GM18870 (cell line): ENCODE measurements around the gene PIAS4.

Source experiments
- ATAC-seq: cut with Tn5 transposase; IDR thresholded peaks from one replicate; pipeline ENCODE4 v1.9.1; 2021; ENCODE audit warnings: moderate library complexity; ENCODE audit not compliant: unreplicated experiment

The PIAS4 gene

DNA sequence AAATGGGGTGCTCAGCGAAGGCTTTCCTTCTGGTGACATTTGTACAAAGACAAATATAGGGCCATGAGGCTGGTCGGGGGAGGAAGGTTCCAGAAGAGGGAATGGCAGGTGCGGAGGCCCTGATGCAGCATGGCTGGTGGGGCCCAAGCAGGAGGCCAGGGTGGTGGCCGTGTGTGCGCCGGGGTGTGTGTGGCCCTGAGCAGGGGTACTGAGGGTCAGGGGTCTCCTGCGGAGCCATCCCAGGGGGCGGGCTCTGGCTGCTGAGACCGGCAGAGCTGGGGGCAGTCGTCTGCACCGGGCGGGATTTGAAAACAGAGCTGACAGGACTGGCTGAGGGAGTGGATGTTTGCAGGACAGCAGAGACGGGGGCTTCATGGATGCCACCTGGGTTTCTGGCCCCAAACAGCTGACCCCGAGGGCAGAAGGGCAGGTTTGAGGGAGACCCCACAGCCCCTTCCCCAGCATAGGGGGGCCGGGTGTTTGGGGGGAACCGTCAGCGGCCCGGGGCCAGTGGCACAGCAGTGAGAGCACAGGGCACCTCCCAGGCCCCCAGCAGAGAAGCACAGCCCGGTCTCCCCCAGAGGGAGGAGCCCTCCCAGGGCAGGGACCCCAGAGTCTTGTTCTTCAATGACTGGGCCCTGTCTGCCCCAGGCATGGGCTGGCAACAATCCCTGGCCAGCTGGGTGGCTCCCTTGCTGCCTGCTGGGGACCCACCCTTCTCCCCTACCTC, 11.4 kb downstream of the PIAS4 start:
- no peak for ATAC-seq

DNA sequence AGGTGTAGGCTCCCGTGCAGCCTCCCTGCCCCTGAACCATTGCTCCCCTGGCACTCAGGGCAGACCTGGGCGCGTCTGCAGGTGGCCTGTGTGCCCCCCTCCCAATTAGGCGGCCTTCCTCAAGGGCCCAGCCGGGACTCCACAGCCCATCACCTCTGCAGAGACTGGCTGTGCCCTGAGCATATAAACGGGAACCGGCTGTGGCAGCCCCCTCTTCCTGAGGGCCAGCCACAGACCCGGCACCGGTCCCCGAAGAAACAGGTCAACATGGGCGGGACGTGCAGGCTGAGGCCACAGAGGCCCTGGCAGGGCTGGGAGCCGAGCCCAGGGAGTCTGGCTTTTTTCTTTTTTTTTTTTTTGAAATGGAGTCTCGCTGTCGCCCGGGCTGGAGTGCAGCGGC, 12.0 kb downstream of the PIAS4 start:
- ATAC-seq, result no peak

DNA sequence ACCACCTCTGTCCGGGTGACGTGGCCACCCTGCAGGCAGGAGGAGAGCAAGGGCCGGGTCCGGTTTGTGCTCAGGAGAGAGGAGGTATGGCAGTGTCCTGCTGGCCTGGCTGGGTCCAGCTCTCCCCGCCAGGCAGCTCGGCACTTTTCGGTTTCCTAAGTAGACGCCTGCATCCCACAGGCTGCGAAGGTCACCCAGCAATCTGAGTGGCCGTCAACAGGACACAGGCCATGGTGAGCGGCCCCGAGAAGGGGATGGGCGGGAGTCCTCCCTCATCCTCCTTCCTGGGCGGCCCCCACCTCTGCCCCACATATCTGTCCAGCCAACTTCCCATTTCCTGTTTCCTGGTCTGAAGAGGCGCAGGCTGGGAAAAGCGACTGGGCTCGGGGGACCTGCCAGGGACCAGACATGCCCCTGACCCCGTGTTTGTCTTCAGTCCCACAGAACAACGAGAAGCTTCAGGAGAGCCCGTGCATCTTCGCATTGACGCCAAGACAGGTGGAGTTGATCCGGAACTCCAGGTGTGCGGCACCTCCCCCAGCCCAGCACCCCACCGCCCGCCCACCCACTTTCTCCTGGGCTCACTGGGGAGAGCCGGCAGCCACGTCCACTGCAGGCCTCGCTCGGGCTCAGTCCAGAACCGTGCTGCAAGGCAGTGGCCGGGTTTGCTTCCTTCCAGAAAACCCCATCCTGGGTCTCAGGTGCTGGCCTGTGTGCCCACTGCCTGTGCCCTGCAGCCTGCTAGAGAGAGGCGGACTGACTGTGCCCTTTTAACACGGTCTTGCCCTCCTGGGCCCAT, 16.3 kb downstream of the PIAS4 start:
- no peak for ATAC-seq

- no peak for ATAC-seq
These were observed 17.8 kb downstream of the PIAS4 start for GRCh38 chr19:4025317-4025716.

DNA sequence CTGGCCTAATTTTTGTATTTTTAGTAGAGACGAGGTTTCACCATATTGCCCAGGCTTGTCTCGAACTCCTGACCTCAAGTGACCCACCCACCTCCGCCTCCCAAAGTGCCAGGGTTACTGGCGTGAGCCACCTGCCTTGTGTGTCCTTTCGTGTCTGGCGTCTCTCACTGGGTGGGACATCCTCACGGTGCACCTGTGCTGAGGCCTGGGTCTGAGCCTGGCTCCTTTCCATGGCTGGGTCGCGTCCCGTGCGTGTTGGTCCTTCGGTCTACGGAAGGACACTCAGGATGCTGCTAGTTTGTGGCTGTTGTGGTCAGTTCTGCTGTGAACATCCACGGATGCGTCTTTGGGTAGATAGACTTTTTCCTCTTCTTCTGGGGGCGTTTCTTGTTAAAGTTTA, 19.6 kb downstream of the PIAS4 start:
- ATAC-seq, result no peak

DNA sequence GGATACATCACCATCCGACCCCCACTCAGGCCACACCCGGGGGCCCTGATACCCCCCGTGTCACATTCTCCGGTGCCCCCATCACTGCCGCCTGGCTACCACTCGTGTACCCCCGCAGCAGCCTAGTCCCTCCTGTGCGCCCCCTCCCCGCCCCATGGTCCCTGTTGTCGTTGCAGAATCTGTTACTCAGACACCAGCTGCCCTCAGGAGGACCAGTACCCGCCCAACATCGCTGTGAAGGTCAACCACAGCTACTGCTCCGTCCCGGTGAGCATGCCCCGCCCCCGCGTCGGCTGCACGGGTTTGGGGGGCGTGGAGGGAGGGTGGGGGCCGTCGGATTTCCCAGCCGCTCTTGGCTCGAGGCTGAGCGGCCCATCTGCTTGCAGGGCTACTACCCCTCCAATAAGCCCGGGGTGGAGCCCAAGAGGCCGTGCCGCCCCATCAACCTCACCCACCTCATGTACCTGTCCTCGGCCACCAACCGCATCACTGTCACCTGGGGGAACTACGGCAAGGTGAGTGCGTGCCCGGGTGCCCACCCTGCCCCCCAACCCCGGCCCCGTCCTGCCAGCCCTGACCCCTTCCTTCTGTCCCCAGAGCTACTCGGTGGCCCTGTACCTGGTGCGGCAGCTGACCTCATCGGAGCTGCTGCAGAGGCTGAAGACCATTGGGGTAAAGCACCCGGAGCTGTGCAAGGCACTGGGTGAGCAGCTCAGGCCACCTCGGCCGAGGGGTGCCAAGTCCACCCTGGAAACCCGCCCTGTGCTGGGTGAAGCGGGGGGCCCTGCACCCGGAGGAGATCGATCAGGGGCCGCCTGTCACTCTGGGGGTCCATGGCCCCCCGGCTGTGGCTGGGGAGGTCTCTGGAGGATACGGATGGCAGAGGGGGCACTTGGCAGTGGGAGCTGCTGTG, 21.1 kb downstream of the PIAS4 start:
- no peak for ATAC-seq

- ATAC-seq, result no peak
These were observed 21.7 kb downstream of the PIAS4 start for GRCh38 chr19:4029247-4029614.

DNA sequence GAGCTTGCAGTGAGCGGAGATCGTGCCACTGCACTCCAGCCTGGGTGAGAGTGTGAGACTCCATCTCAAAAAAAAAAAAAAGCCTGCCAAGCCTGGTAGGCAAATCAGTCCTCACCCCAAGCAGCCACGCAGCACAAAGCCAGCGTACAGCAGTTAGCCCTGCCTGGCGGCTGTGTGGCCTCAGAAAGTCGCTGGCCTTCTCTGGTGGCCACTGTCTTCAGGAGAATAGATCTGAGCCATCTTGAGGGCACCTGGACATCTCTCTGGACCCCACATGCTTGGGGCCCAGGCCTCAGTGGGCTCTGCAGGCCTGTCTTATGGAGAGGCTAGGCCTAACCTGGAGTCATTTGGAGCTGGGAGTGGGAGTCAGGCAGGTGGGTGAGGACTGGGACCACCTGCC, 23.0 kb downstream of the PIAS4 start:
- no peak for ATAC-seq

GRCh38 chr19:4030981-4031380, 23.4 kb downstream of the PIAS4 start:
- no peak for ATAC-seq

- no peak for ATAC-seq
These were observed 23.9 kb downstream of the PIAS4 start for GRCh38 chr19:4031420-4031819.

- no peak for ATAC-seq
These were observed 24.9 kb downstream of the PIAS4 start for GRCh38 chr19:4032436-4032835.

DNA sequence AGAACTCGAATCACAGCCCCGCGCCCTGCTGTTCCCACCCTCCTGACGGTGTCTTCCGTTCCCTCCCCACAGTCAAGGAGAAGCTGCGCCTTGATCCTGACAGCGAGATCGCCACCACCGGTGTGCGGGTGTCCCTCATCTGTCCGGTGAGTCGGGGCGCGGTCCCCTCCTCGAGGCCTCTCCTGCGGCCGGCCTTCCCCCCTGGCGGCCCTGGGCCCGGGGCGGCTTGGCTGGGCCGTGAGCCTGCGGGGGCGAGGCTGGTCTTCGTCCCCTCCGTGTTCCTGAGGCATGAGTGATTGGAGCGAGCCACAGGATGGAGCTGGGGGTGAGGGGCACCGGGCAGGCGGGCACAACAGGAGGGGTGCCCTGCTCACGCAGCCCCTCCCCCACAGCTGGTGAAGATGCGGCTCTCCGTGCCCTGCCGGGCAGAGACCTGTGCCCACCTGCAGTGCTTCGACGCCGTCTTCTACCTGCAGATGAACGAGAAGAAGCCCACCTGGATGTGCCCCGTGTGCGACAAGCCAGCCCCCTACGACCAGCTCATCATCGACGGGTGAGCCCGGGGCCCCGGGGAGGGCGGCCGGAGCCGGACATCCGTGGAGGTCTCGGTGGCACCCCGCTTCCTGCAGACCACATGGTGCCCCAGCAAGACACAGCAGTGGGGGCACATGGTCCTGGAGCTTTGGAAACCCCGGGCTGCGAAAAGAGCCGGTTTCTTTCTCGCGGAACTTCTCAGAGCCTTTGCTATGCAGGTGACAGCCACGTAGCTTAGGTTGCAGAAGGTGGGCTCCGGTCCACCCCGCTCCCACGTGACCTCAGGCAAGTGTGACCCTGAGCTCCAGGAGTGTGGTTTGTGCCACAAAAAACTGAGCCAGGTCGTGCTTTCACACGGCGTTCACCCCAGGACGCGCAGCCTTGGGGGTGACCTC, 25.8 kb downstream of the PIAS4 start:
- ATAC-seq, result no peak

- no peak for ATAC-seq
These were observed 26.8 kb downstream of the PIAS4 start for GRCh38 chr19:4034048-4035017.

DNA sequence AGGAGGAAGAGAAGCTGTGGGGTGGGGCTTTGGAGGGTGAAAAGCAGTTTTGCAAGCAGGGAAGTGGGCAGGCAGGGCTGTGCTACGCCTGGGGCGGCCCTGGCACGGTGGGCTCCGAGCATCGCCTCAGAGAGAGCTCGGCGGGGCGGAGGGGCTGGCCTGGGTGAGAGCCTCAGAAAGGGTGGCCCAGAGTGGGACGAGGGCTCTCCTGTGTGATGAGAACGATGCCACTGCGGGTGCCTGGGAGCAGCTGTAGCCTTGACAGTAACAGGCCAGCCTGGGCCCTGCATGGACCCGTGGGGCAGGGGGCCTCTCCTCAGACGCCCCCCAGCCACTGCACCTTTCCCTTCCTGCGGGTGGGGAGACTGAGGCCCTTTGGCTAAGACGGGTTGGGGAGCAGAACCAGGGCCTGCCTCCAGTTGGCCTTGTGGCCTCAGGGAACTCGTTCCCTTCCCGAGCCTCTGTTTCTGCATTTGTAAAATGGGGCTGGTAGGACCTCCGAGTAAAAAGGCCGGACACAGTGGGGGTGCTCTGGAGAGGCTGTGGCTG, 27.6 kb downstream of the PIAS4 start:
- ATAC-seq, result no peak

DNA sequence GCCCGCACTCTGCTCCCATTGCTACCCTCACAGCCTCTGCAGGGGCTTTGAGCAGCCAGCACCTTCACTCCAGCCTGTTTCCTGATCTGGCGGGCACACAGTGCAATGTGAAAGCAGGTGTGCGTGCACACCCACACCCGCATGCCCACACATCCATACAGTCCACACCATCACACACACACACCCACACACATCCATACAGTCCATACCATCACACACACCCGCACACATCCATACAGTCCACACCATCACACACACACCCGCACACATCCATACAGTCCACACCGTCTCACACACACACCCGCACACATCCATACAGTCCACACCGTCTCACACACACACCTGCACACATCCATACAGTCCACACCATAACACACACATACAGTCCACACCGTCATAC, 28.0 kb downstream of the PIAS4 start:
- no peak for ATAC-seq

DNA sequence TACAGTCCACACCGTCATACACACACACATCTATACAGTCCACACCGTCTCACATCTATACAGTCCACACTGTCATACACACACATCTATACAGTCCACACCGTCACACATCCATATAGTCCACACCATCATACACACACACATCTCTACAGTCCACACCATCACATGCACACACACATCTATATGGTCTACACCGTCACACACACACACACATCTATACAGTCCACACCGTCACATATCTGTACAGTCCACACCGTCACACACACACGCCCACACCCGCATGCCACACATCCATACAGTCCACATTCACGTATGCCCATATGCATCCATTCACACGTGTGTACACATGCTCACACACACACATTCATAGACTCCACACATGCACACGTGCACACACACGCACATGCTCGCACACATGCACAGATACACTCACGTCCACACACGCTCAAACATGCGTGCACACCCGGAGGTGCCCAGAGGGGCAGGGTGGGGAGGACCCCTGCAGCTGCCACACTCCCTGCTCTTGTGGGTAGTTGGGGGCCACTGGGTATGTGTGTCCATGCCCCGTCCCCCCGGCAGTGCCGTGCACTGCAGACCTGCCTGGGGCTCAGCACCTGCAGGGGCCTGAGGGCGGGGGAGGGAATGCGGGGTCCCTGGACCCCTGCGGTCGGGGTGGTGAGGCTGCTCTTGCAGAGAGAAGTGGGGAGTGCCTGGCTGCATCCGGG, 29.2 kb downstream of the PIAS4 start:
- ATAC-seq, result no peak

- ATAC-seq, result no peak
These were observed 29.9 kb downstream of the PIAS4 start for GRCh38 chr19:4037301-4037949.

DNA sequence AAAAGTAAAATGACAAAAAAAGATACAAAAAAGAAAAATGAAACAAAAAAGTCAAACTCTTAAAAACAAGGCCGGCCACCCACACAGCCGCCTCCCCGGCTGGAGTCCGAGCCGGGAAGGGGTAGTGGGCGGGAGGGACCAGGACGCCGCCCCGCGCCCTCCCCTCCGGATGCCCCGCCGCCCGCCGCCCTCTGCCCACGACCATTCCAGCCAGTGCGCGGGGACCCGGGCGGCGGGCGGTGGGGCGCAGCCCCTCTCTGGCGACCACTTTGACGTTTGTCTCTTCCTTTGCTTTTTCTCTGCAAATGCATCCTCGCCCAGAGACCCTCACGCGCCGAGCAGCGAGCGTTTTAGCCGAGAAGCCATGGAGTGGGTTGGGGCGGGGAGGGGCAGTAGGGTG, 30.5 kb downstream of the PIAS4 start:
- no peak for ATAC-seq
